Measurements from ENCODE around the gene MAS1. TPM values are rescaled to one million over a fixed set of nuclear protein-coding genes. Genes with fewer than 3 reads are reported as not detected.

The MAS1 gene
- total and polyA plus RNA-seq, 2 experiments from 2014 or later: 0.03 TPM; not detected in 1

DNA sequence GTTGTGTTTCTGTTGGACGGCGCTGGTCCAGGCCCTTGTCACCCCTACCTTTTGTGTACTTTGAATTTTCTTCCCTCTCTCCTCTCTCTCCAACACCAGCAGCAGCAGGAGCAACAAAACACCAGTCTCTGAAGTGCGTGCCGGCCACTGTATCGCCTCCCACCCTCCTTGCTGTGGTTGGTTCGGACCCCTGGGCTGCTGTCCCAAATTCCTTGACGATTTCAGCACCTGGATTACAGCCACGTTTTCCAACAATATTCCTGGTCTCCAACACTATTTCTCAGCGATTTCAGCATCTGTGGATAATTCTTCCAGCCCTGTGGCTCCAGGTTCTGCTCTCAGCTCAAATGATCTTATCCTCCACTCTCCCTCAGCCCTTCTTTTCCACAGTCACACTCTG lies 11.8 kb downstream of the MAS1 start:
- H3K36me3 Mint-ChIP-seq (ENCODE audit: low read depth): no peaks in the 10 kb centered on the region
- H3F3A ChIP-seq (replicated peaks; ENCODE audit: low read depth): no peaks in the 10 kb centered on the region
- DNase-seq (ENCODE audit: low spot score) (no peak), ATAC-seq (no peak)
- H3K27me3 Mint-ChIP-seq (ENCODE audit: insufficient read depth, low read depth, poor library complexity): peaks cover 1% of the 10 kb centered on the region
- H3K79me2 ChIP-seq (replicated peaks; ENCODE audit: insufficient read depth): no peaks in the 10 kb centered on the region
- no peak overlapping the region for H3K4me3 ChIP-seq
- no peaks in the 10 kb centered on the region for H3K4me1 Mint-ChIP-seq
- H4K20me1 ChIP-seq (replicated peaks; ENCODE audit: insufficient read depth): no peaks in the 10 kb centered on the region
- no peak overlapping the region for H3K4me2 ChIP-seq
- no peaks in the 10 kb centered on the region; the same call in 2 of the 3 replicates for H3K9me3 Mint-ChIP-seq
- H3K4me1 ChIP-seq (ENCODE audit: insufficient read depth): no peaks in the 10 kb centered on the region
- TF ChIP-seq, protein P1, sequence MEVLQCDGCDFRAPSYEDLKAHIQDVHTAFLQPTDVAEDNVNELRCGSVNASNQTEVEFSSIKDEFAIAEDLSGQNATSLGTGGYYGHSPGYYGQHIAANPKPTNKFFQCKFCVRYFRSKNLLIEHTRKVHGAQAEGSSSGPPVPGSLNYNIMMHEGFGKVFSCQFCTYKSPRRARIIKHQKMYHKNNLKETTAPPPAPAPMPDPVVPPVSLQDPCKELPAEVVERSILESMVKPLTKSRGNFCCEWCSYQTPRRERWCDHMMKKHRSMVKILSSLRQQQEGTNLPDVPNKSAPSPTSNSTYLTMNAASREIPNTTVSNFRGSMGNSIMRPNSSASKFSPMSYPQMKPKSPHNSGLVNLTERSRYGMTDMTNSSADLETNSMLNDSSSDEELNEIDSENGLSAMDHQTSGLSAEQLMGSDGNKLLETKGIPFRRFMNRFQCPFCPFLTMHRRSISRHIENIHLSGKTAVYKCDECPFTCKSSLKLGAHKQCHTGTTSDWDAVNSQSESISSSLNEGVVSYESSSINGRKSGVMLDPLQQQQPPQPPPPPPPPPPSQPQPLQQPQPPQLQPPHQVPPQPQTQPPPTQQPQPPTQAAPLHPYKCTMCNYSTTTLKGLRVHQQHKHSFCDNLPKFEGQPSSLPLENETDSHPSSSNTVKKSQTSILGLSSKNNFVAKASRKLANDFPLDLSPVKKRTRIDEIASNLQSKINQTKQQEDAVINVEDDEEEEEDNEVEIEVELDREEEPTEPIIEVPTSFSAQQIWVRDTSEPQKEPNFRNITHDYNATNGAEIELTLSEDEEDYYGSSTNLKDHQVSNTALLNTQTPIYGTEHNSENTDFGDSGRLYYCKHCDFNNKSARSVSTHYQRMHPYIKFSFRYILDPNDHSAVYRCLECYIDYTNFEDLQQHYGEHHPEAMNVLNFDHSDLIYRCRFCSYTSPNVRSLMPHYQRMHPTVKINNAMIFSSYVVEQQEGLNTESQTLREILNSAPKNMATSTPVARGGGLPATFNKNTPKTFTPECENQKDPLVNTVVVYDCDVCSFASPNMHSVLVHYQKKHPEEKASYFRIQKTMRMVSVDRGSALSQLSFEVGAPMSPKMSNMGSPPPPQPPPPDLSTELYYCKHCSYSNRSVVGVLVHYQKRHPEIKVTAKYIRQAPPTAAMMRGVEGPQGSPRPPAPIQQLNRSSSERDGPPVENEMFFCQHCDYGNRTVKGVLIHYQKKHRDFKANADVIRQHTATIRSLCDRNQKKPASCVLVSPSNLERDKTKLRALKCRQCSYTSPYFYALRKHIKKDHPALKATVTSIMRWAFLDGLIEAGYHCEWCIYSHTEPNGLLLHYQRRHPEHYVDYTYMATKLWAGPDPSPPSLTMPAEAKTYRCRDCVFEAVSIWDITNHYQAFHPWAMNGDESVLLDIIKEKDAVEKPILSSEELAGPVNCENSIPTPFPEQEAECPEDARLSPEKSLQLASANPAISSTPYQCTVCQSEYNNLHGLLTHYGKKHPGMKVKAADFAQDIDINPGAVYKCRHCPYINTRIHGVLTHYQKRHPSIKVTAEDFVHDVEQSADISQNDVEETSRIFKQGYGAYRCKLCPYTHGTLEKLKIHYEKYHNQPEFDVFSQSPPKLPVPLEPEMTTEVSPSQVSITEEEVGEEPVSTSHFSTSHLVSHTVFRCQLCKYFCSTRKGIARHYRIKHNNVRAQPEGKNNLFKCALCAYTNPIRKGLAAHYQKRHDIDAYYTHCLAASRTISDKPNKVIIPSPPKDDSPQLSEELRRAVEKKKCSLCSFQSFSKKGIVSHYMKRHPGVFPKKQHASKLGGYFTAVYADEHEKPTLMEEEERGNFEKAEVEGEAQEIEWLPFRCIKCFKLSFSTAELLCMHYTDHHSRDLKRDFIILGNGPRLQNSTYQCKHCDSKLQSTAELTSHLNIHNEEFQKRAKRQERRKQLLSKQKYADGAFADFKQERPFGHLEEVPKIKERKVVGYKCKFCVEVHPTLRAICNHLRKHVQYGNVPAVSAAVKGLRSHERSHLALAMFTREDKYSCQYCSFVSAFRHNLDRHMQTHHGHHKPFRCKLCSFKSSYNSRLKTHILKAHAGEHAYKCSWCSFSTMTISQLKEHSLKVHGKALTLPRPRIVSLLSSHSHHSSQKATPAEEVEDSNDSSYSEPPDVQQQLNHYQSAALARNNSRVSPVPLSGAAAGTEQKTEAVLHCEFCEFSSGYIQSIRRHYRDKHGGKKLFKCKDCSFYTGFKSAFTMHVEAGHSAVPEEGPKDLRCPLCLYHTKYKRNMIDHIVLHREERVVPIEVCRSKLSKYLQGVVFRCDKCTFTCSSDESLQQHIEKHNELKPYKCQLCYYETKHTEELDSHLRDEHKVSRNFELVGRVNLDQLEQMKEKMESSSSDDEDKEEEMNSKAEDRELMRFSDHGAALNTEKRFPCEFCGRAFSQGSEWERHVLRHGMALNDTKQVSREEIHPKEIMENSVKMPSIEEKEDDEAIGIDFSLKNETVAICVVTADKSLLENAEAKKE (CRISPR knock-in tag; IDR thresholded peaks at IDR 0.05): no peak
- no peak for TF ChIP-seq ZNF331 (CRISPR knock-in tag; IDR thresholded peaks at IDR 0.05; ENCODE audit: low read depth)
- no peak for TF ChIP-seq STAT1 (IDR thresholded peaks at IDR 0.05; ENCODE audit: unreplicated experiment)
- no peak for TF ChIP-seq EZH2phosphoT487 (IDR thresholded peaks at IDR 0.05; ENCODE audit: unreplicated experiment)
- TF ChIP-seq JUNB (IDR thresholded peaks at IDR 0.05; ENCODE audit: unreplicated experiment): no peak
- TF ChIP-seq CREB1 (CRISPR knock-in tag; IDR thresholded peaks at IDR 0.05; ENCODE audit: low read depth): no peak
- TF ChIP-seq EZH2 (IDR thresholded peaks at IDR 0.05; ENCODE audit: low read depth, unreplicated experiment): no peak
- TF ChIP-seq, protein P2, sequence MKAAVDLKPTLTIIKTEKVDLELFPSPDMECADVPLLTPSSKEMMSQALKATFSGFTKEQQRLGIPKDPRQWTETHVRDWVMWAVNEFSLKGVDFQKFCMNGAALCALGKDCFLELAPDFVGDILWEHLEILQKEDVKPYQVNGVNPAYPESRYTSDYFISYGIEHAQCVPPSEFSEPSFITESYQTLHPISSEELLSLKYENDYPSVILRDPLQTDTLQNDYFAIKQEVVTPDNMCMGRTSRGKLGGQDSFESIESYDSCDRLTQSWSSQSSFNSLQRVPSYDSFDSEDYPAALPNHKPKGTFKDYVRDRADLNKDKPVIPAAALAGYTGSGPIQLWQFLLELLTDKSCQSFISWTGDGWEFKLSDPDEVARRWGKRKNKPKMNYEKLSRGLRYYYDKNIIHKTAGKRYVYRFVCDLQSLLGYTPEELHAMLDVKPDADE (IDR thresholded peaks at IDR 0.05): no peak
- no peak for TF ChIP-seq POLR2AphosphoS5 (IDR thresholded peaks at IDR 0.05; ENCODE audit: low read depth)
- TF ChIP-seq, protein P3, sequence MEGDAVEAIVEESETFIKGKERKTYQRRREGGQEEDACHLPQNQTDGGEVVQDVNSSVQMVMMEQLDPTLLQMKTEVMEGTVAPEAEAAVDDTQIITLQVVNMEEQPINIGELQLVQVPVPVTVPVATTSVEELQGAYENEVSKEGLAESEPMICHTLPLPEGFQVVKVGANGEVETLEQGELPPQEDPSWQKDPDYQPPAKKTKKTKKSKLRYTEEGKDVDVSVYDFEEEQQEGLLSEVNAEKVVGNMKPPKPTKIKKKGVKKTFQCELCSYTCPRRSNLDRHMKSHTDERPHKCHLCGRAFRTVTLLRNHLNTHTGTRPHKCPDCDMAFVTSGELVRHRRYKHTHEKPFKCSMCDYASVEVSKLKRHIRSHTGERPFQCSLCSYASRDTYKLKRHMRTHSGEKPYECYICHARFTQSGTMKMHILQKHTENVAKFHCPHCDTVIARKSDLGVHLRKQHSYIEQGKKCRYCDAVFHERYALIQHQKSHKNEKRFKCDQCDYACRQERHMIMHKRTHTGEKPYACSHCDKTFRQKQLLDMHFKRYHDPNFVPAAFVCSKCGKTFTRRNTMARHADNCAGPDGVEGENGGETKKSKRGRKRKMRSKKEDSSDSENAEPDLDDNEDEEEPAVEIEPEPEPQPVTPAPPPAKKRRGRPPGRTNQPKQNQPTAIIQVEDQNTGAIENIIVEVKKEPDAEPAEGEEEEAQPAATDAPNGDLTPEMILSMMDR (conservative IDR thresholded peaks at IDR 0.05; ENCODE audit: low read depth in 2 of 2): no peak
- TF ChIP-seq, protein P4, sequence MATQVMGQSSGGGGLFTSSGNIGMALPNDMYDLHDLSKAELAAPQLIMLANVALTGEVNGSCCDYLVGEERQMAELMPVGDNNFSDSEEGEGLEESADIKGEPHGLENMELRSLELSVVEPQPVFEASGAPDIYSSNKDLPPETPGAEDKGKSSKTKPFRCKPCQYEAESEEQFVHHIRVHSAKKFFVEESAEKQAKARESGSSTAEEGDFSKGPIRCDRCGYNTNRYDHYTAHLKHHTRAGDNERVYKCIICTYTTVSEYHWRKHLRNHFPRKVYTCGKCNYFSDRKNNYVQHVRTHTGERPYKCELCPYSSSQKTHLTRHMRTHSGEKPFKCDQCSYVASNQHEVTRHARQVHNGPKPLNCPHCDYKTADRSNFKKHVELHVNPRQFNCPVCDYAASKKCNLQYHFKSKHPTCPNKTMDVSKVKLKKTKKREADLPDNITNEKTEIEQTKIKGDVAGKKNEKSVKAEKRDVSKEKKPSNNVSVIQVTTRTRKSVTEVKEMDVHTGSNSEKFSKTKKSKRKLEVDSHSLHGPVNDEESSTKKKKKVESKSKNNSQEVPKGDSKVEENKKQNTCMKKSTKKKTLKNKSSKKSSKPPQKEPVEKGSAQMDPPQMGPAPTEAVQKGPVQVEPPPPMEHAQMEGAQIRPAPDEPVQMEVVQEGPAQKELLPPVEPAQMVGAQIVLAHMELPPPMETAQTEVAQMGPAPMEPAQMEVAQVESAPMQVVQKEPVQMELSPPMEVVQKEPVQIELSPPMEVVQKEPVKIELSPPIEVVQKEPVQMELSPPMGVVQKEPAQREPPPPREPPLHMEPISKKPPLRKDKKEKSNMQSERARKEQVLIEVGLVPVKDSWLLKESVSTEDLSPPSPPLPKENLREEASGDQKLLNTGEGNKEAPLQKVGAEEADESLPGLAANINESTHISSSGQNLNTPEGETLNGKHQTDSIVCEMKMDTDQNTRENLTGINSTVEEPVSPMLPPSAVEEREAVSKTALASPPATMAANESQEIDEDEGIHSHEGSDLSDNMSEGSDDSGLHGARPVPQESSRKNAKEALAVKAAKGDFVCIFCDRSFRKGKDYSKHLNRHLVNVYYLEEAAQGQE (IDR thresholded peaks at IDR 0.05; ENCODE audit: unreplicated experiment): no peak
- TF ChIP-seq NANOG (IDR thresholded peaks at IDR 0.05; ENCODE audit: borderline replicate concordance): no peak
- TF ChIP-seq ZNF114 (CRISPR knock-in tag; IDR thresholded peaks at IDR 0.05): no peak
- H3K36me3 ChIP-seq (ENCODE audit: insufficient read depth): no peaks in the 10 kb centered on the region
- H3K27ac Mint-ChIP-seq: no peak overlapping the region
- no peaks in the 10 kb centered on the region for H3K27me3 ChIP-seq (ENCODE audit: insufficient read depth)
- no peak overlapping the region for H2AFZ ChIP-seq
- no peaks in the 10 kb centered on the region for H3K9me2 ChIP-seq (ENCODE audit: insufficient read depth)
- H3K4me3 Mint-ChIP-seq: no peak overlapping the region
- no peak overlapping the region for H3K27ac ChIP-seq (ENCODE audit: low read depth)
